Measurements from ENCODE around the gene RELL1.
A peak's percentile ranks its signal among the peaks of the same experiment; 100 is the strongest.

Gene RELL1

GRCh38 chr4:37664696-37665095 lies 21.5 kb downstream of the RELL1 start:
- DNase-seq: no peak

- DNase-seq: no peak
These were observed 22.6 kb downstream of the RELL1 start for GRCh38 chr4:37663552-37663951.

GRCh38 chr4:37662861-37663390 lies 23.2 kb downstream of the RELL1 start:
- no peak for DNase-seq

DNA sequence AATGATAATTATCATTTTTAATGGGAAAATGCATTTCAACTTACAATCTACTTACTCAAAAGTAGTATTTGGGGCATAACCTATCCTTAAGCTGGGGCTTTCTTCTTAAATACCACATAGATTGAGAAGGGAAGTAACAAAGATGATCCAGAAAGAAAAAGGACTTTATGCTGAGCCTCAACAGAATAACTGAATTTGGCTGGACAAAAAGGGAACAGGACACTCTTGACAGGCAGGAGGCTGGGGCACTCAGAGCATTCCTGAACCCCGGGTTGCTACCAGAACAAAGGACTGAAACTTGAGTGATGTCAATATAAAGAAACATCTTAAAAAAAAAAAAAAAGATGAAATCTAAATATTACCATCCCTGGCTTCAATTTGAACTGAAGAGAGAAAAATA lies 23.9 kb downstream of the RELL1 start:
- no peak for DNase-seq

DNA sequence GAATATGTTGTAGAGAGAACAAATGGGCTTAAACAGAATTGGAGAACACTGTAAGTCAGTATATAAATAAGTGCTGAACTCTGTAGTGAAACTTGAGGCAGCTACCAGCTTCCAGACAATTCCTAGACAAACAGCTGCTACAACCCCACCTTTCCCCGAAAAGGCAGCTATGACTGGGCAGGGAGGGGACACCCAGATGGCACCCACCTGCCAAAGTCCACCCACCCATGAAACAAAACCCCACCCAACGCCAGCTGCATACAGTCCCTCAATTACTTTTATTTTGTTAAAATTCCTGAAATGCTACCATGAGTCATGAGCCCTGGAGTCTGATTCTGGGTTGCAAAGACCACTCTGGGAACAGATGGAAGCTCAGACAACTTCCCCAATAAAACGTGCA lies 24.4 kb downstream of the RELL1 start:
- DNase-seq: no peak

DNA sequence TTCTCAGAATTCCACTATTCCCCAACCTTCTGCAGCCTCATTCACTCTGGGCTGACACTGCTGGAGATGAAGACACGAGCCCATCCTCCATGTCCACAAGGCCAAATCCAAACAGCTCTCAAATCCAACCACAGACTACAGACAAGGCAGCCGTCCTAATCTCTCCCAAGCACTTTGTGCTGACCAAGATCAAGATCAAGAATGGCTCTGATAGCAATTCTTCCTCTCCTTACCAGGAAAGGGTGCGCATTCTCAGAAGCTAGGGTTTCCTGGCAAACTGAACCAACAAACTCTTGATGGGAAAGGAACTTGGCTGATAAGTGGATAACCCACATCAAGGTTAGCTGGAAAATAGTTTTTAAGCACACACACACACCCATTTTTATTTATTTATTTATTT lies 26.5 kb downstream of the RELL1 start:
- no peak for DNase-seq

DNA sequence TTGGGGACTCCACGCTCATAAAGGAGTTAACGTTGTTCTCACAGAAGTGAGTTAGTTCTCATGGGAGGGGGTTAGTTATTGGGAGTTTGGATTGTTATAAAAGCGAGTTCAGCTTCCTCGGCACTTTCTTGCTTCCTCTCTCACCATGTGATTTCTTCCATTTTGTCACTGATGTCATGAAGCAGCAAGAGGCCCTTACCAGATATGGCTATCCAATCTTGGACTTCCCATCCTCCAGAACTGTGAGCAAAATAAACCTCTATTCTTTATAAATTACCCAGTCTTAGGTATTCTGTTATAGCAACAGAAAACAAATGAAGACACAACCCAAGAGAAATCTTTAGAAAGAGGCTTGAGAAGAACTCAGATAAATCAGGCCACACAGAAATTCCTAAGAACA lies 29.5 kb downstream of the RELL1 start:
- DNase-seq: no peak

DNA sequence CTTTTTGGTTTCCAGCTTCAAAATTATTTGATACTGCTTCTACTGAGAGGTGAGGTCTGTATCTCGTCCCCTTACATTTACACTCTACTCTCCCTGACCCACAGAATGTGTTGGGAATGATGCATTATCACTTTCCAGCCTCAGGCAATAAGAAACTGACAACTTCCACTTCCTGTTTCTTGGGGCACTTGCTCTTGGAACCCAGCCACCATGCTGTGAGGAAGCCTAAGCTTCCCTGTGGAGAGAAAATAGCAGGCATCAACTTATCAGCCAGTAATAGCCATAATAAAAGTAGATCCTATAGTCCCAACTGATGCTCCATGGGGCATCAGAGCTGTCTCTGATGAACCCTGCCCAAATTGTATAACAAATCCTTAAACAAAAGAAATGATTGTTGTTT lies 32.6 kb downstream of the RELL1 start:
- DNase-seq: peak; percentile 64

DNA sequence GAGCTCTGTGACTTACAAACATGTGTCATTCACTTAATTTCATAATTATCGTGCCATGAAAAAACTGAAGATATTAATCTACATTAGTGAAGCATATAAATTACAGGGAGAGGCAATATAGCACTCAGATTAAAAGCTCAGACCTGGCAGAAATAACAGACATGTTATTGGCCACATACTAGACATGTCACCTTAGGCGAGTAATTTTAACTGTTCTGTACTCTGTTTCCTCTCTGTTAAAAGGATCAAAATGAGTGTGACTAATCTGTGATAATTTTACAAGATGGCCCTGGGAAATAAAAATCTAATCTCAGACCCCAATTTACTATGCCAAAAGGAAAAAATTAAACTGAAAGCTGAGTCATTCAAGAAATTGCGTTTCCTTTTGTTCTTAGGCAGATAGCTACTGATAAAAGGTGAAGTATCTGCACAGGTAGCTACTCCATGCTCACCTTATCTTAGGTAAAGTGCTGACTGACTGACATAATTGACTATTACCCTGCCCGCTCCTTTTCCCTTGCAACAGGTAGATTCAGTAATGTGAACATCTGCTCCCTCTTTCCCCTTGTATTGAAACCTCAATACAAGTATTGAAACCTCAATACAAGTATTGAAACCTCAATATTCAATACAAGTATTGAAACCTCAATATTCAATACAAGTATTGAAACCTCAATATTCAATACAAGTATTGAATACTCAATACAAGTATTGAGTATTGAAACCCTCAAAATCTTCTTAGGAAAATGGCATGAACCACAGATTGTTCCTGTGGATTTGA lies 33.2 kb downstream of the RELL1 start:
- no peak for DNase-seq

DNA sequence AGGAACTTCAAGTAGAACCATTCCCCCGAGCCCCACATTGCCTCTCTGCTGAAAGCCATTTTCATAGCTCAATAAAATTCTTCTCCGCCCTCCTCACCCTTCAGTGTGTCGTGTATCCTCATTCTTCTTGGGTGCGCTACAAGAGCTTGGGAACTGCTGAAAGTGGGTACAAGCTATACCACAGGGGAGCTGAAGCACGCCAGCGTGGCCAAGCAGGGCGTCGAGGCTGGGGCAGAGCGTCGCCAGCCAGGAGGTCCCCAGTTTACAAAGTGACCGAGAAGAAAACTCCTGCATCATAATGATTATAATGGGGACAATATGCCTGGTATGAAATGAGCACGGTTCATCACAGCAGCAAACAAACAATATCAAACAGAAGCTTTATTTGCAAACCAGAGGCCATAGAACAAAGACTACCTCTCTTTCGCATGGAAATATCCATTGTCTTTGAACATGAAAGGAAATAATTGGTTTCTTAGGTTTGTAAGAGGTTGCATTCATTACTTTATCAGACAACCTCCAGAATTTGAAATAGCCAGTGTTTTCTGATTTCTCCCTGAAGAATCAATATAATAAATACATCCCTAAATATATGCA lies 34.3 kb downstream of the RELL1 start:
- DNase-seq: no peak

DNA sequence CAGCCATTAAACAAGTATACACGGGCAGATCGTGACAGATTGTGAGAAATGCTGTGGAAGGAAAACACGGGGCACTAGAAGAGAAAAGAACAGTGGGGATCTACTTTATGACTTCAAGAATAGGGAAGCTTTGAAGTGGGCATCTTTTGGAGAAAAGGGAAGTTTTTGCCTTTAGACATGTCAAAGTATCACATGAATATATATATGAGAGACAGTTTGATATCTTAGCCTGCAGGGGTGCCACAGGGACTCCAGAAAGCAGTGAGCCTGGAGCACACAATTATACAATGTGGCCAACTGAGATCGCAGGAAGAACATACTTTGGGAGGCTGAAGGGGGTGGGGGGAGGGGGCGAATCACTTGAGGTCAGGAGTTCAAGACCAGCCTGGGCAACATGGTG lies 35.7 kb downstream of the RELL1 start:
- no peak for DNase-seq

GRCh38 chr4:37649268-37649667 lies 36.9 kb downstream of the RELL1 start:
- no peak for DNase-seq

- peak; percentile 30 for DNase-seq
These were observed 37.9 kb downstream of the RELL1 start for GRCh38 chr4:37648084-37648817.

GRCh38 chr4:37646247-37646646 lies 39.9 kb downstream of the RELL1 start:
- no peak for DNase-seq

DNA sequence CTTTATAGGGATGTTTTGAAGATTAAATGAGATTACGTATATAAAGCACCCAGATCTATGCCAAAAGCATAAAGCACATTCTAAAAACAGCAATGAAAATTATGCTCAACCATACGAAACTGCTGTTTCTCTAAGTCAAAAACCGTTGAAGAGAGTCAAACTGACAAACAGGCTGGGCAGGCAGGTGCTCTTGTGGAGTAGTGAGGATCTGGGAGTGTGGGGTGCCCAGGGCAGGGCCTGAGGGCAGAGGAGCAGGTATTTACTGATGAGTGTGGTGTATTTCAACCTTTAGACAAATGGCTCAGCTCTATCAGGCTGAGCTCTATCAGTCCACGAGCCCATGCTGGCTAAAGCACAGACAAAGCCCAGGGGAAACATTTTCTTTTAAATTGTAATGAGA lies 40.4 kb downstream of the RELL1 start:
- no peak for DNase-seq

- DNase-seq: no peak
These were observed 41.2 kb downstream of the RELL1 start for GRCh38 chr4:37644962-37645361.

GRCh38 chr4:37641886-37642849 lies 44.0 kb downstream of the RELL1 start:
- DNase-seq: no peak

DNA sequence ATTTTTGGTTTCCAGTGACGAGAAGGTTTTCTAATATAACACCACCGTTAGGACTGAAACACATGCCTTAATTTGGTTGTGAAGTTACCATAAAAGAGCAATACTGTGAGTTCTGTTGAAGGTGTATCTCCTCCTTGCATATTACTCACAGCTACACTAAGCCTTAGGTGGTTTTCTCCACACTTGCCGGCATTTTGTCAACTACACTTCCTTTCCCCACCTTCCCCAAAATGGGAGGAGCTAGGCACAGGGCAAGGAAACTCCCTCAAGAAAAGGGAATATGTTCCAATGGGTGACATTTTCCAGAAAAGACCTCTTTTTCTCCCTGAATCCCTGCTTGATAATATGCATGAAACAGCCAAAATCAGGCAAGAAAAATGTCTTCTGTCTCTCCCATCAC lies 44.8 kb downstream of the RELL1 start:
- DNase-seq: no peak

DNA sequence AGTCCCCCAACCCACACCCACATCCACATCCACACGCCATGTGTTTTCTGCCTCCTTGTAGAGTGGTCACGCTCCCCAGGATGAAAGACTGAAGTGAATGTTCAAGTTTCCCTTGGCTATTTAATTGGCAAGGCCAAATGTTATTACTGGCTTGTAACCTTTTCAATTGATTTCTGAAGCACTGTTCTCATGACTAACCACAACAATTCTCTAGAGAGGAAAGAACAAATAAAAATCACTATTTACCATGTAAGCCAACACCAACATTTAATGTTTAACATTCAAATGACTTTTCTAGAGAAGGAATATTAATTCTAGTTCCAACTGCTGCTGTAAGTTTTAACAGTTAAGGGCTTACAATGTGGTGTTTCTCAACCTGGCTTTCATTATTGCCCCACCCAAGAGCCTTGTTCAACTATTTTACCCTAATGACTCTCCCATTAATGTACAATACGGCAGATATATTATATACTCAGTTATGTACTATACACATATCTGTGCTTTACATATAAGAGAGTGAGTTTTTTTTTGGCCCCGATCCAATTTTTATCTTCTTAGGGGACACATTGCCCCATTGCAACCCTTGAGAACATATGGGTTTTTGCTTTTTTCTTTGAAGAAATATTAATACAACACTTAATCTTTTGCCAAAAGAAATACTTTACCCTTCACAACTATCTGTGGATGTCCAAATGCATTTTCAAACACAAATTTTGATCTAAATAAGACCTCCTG lies 46.5 kb downstream of the RELL1 start:
- DNase-seq: no peak

DNA sequence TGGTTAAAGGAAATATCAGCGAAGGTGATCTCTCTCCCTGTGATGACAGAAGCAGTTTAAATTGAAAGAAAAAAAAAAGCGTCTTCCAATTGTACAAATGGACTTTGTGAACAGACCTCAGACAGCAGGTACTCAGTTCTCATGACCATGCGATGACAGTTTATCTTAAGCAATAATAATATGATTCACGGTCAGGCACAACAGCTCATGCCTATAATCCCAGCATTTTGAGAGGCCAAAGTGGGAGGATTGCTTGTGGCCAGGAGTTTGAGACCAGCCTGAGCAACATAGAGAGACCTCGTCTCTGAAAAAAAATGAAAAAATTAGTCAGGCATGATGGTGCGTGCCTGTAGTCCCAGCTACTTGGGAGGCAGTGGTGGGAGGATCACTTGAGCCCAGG lies 51.0 kb downstream of the RELL1 start:
- no peak for DNase-seq

GRCh38 chr4:37634180-37634579 lies 52.0 kb downstream of the RELL1 start:
- DNase-seq: no peak

GRCh38 chr4:37632836-37633235 lies 53.3 kb downstream of the RELL1 start:
- no peak for DNase-seq
